Inferior parietal cortex (tissue), 1 donor: ENCODE data around the gene C1QC.
"Not testable (repeated sequence)": the region's sequence is repeated elsewhere in the genome, so short reads cannot be mapped to it uniquely, and the experiment has no call there.

ENCODE experiments used
- DNase-seq: peaks from one replicate; pipeline ENCODE4 v3.0.0-alpha.2; 2016; ENCODE audit errors: extremely low spot score

C1QC gene

DNA sequence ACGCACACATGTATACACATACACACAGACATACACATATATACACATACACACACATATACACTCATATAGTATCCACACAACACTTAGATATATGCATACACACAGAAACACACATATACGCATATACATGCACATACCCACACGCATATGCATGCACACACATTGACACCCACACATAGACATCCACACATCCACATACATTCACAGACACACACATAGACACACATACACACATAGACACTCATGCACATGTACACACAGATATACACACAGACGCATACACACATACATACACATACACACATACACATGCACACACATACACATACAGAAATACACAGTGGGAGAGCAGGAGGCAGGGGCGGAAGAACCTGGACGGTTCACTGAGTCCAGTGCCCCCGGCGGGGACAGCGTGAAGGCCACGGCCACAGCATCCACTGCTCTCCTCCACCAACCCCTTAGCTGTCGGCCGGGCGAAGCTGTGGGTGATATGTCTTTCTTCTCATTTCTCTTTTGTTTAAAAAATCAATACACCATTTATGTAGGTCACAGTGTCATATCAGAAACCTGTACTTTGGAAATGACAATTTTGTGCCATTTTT, 6.8 kb downstream of the C1QC start:
- DNase-seq: no peak

- DNase-seq: no peak
Measured at GRCh38 chr1:22651941-22652856, 8.8 kb downstream of the C1QC start.

DNA sequence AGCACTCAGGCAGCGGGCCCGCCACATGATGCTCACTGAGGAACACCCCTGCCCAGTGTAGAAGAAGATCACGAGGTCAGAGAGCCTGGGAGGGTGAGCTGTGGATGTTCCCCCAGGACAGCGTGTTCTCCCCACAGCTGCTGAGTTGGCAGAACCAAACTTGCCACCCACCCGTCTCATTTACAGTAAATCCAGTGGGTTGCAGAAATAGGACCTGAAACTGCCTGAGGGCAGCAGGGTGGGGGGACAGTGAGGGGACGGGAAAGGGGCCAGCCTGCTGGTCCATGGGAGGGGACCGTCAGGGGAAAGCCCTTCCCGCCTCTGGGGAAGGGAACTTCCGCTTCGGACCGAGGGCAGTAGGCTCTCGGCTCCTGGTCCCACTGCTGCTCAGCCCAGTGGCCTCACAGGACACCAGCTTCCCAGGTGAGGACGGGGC, 9.5 kb downstream of the C1QC start, which contains the start of gene C1QB:
TSS of gene C1QB (plus strand) at position 356 of the 436 bp plus-strand sequence. CDS start 6,227 bp downstream, outside the sequence.
- no peak for DNase-seq

DNA sequence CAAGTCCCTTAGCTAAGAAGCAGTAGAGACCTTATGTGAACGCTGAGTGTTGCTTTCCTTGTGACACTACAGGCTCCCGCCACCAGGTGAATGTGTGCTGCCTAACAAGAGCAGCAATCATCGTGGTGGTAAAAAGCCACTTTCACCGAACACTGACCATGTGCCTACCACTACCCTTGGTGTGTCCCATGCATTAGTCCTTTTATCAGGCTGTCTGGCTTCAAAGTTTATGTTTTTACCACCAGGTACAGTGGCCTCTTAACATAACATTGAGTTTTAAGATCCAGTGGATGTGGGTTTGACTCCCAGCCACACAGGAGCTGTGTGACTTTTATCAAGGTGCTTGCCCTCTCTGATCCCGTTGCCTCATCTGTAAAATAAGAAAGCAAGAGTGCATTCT, 11.3 kb downstream of the C1QC start:
- no peak for DNase-seq

DNA sequence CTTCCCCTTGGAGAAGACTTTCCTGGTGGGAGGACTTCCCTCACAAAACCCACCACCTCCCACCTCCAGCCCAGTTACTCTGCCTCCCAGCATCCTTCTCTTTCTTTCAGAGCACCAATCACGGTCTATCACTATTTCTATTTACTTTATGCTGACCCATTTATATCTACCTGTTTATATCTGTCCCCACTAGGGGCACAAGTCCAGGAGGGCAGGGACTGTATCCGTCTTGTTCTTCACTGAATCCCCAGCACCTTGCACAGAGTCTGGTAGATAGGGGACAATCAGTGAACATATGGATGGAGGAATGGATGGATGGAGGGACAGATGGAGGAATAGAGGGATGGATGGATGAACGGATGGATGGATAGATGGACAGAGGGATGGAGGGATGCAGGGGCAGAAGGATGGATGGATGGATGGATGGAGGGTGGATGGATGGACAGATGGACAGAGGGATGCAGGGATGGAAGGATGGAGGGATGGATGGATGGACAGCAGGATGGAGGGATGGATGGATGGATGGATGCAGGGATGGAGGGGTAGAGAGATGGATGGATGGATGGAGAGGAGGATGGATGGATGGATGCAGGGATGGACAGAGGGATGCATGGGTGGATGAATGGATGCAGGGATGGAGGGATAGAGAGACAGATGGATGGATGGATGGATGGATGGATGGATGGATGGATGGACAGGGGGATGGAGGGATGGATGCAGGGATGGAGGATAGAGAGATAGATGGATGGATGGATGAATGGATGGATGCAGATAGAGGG, 15.1 kb downstream of the C1QC start:
- DNase-seq: no peak

- DNase-seq: no peak
Measured at GRCh38 chr1:22660716-22661241, 17.3 kb downstream of the C1QC start.

DNA sequence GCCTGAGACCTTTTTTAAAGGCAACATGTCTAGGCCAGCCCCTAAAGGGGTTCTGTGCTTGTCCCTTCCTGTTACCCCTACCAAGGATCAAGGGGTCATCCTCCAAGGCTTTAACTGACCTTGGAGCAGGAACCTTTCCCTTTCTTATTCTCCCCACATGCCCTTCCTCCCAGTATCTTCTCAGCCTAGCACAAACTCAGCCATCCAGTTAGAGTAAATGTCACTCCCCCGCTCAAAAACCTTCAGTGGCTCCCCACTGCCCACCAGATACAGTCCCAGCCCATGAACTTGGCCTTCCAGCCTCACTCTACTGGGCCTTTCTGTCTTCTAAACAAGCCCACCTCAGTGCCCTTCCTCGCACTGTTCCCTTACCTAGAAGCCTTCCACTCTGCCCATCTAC, 18.4 kb downstream of the C1QC start:
- DNase-seq: no peak

DNA sequence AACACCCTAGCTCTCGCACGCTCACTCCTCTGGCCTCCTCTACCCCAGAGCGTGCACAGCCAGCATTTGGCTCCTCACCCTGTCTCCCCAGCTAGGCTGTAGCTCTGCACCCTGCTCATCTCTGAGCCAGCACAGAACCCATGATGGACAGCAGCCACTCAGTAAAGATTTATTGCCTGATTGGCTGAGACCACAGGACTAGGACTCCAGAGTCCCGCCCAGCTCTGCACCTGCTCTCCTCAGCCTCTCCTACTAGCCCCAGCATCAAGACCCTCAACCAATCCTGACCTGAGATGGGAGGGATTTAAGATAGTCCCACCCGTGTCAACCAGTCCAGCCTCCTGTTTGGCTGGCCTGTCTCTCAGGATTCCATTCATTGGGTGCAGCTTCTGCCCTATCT, 18.9 kb downstream of the C1QC start:
- DNase-seq: no peak

- DNase-seq: no peak
Measured at GRCh38 chr1:22662986-22663408, 19.6 kb downstream of the C1QC start.

GRCh38 chr1:22665752-22666151, 22.3 kb downstream of the C1QC start:
- DNase-seq: no peak

GRCh38 chr1:22666412-22666811, 23.0 kb downstream of the C1QC start:
- DNase-seq: no peak

DNA sequence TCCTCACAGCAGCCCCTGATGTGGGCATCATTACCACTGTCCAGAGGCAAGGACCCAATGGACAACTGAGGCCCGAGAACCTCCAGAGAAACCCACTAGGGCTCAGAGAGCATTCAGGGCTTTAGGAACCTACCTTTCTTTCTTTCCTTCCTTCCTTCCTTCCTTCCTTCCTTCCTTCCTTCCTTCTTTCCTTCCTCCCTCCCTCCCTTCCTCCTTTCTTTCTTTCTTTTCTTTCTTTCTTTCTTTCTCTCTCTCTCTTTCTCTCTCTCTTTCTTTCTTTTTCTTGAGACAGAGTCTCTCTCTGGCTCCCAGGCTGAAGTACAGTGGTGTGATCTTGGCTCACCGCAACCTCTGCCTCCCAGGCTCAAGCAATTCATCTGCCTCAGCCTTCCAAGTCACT, 25.4 kb downstream of the C1QC start:
- not testable (repeated sequence) for DNase-seq

- DNase-seq: no peak
Measured at GRCh38 chr1:22670352-22670975, 27.0 kb downstream of the C1QC start.

- DNase-seq: no peak
Measured at GRCh38 chr1:22671999-22672398, 28.6 kb downstream of the C1QC start.

DNA sequence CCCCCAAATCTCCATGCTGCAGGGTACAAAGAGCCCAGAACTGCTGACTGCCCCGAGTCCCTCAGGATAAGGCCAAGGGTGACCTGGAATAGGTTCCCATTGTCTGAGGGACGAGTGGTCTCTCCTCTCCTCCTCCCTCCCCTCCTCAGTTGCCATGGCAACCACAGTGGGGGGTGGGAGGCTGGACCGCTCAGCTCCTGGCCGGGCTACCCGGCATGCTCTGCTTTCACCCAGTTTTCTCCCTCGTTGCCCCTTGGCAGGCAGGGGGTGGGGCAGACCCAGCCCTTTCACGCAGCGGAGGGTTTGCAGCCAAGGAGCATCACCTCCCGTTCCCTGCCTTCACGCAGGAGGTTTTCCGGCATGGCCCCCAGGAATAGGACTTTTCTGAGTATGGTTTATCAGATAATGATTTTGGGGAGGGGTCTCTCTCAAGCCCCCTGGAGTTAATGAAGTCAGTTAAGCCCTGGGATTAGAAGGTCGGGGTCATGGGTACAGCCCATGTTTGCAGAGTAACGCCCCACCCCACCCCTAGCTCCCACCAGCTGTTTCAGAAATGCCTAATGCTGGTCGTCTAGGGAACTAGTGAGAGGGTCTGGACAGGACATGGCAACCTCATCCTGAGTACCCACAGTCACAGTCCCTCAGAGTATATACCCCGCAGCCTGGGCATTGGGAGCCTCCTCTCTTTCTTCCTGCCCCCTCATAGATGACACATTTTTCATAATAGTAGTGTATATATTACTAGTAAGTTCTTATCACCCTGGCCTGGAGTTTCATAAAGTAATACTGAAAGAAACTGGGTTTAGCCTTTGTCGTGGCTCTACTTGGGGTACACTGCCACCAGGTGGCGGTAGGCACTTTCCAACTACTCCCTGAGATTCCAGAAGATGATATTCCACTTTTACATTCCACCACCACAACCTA, 30.3 kb downstream of the C1QC start:
- peak; percentile 75 for DNase-seq

GRCh38 chr1:22674410-22674749, 30.9 kb downstream of the C1QC start:
- no peak for DNase-seq

GRCh38 chr1:22676151-22676550, 32.7 kb downstream of the C1QC start:
- not testable (repeated sequence) for DNase-seq

DNA sequence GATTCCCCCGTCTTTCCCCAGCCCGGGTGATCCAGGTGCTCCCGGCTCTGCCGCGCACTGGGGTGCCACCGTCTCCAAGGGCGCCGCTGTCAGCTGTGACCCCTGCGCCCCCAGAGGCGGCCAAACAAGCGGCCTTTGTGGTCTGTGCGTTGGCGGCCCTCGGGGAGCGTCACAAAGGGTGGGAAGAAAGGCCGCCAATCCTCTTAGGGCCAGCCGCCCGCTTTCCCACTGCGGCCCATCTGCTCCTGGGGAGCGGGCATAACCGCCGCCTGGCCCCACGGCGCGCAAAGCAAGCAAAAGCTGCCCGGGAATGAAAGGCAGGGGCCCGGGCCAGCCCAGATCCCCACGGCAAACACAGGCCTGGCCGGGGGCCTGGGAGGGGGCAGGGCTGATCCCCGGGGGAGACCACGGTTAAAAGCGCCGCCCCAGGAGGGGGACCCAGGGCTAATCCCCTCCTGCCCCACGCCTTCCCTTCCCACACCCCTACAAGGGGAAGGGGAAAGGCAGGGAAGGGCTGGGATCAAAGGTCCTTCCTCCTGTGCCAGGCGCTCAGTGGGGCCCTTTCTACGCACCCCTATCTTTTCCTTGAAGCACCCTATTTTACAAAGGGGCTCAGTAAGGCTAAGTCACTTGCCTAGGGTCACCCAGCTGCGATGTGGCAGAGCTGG, 33.6 kb downstream of the C1QC start:
- no peak for DNase-seq

DNA sequence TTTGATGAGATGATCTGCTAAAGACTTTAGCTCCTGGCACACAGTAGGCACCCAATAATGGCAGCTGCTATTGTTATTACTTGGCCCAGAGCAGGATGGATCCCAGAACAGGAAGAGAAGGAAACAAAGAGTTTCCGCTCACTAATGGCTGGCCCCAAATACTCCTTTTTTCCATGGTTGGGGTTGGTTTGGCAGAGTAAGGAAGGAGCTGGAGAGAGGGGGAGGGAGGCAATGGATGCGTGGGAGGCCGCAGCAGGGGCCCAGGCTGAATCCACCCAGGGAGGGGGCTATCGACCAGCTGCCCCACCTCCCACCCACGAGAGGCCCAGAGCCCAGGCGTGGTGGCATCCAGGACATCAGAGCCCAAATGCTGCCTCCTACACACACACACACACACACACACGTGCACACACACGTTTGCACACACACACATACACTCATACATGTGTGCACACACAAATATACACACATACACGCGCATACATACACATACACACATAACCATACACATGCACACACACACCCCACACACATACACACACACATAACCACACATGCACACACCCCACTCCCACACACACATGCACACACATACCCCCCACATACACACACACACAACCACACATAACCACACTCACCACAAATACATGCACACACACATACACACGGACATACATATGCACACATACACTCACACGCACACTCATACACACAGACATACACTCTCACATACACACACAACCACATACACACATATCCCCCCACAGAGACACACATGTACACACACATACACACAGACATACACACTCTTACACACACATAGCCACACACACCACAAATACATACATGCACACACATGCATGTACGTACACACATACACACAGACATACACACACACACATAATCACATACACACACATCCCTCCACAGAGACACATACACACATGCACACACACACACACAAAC, 34.8 kb downstream of the C1QC start:
- no peak for DNase-seq
